Heart right ventricle (tissue), 16 donors: ENCODE data around the gene FOXJ3. TPM values are rescaled to one million over a fixed set of nuclear protein-coding genes. Genes with fewer than 3 reads are reported as not detected.

Experiments used
- ATAC-seq, 8 donors: fragments of 200-7000 bp; cut with Tn5 transposase; one replicate each; pipeline ENCODE4 v1.9.1; 2020; ENCODE audit warnings: mild to moderate bottlenecking in 8 of 8, moderate library complexity in 8 of 8, moderate number of reproducible peaks in 1 of 8
- DNase-seq, 2 donors: peaks; one replicate each; pipeline ENCODE4 v3.0.0-alpha.2; 2020
- H3K27ac ChIP-seq, 10 donors: fragments of 200-600 bp; sonication (generic) in 2 of 10; one replicate each; pipeline versions ENCODE4 v1.5.0 to v1.8.0; 2020 to 2022; ENCODE audit warnings: mild to moderate bottlenecking in 3 of 10
- H3K27me3 ChIP-seq, 7 donors: fragments of 200-600 bp; one replicate each; pipeline ENCODE4 v1.8.0; 2021 to 2022; ENCODE audit warnings: mild to moderate bottlenecking in 2 of 7
- H3K36me3 ChIP-seq, 9 donors: fragments of 200-600 bp; sonication (generic) in 1 of 9; one replicate each; pipeline versions ENCODE4 v1.5.0 to v1.8.0; 2020 to 2022; ENCODE audit warnings: mild to moderate bottlenecking in 2 of 9
- H3K4me1 ChIP-seq, 9 donors: fragments of 200-600 bp; sonication (generic) in 1 of 9; one replicate each; pipeline versions ENCODE4 v1.5.0 to v1.8.0; 2020 to 2022; ENCODE audit warnings: mild to moderate bottlenecking in 4 of 9
- H3K4me3 ChIP-seq, 10 donors: fragments of 200-600 bp; sonication (generic) in 2 of 10; one replicate each; pipeline versions ENCODE4 v1.5.0 to v1.8.0; 2020 to 2022; ENCODE audit warnings: mild to moderate bottlenecking in 7 of 10, moderate library complexity in 2 of 10
- H3K9me3 ChIP-seq, 11 donors: fragments of 200-600 bp in 10 of 11; sonication (generic) in 2 of 11; one replicate each; pipeline versions ENCODE4 v1.5.0 to v1.8.0; 2013 to 2022; ENCODE audit warnings: mild to moderate bottlenecking in 2 of 11, control low read depth in 1 of 11, moderate library complexity in 1 of 11
- CTCF ChIP-seq, 9 donors: fragments of 200-600 bp; sonication (generic) in 2 of 9; IDR thresholded peaks; one replicate each; pipeline versions ENCODE4 v1.5.0 to v1.8.0; 2021 to 2022; ENCODE audit warnings: antibody characterized with exemption in 9 of 9, mild to moderate bottlenecking in 5 of 9, moderate library complexity in 1 of 9
- WGBS, 2 donors: extraction: QIAGEN DNeasy Blood & Tissue Kit; methylation state at CpG; one replicate each; pipeline ENCODE4 v1.1.7; 2013; ENCODE audit warnings: inconsistent platforms in 1 of 2; 5-methylcytosine and 5-hydroxymethylcytosine counted together
- intact Hi-C, 10 donors: fragments of 100-400 bp; cut with DNase I; formaldehyde crosslinking; loops; one replicate each; pipeline versions ENCODE4 v1.11.1 to v1.14.2; 2022
- polyA plus RNA-seq, 2 donors: library from polyadenylated mRNA; stranded (reverse); fragments of 200-250 nt; gene quantifications; one replicate each; pipeline ENCODE4 v1.2.3, GENCODE V29; 2013
- total RNA-seq, 10 donors: library from RNA; stranded (reverse); fragmentation: NEBNext Ultra II Directional in 3 of 10; extraction: Animal tissue kit (Norgen Biotek cat#: 25700) in 3 of 10; gene quantifications; one replicate each; pipeline versions ENCODE4 v1.2.1 to v1.2.4, GENCODE V29; 2021 to 2023
- donor health status: Arrhythmogenic right ventricular cardiomyopathy.
- donor health status: ischemic (EF 13 %, LVEDD 7.1; RV severe dilation, severe dysfunction).
- donor health status: healthy with polysubstance abuse.
- donor health status: DM: no; HTN: yes; CAD: no.
- donor health status: DM: no; HTN: no; CAD: no.
- donor health status: ischemic (EF 25% LVEDD 6.9; RV normal size, moderate dysfunction).
- donor health status: ischemic (EF 25% LVEDD 5.7; RV mildly dilated, moderate dysfunction).
- donor health status: healthy.
- donor health status: DM: yes; HTN: yes; CAD: no.
- donor health status: Ischemic cardiomyopathy.
- donor health status: ischemic (EF 35%, LVEDD 5.7; RV mildly dilated, moderate dysfunction).
- donor health status: nonischemic (EF 11% LVEDD 7.7; RV severe dilation, severe dysfunction).
- donor health status: DM: yes; HTN: yes; CAD: no.
- donor health status: PGD.
- donor health status: ischemic (EF 29% LVEDD 5.4; RV normal size, mild dysfunction).
- donor health status: nonischemic (EF 23%, LVEDD 6.1; RV moderate dilation, normal function).

The FOXJ3 gene
- total and polyA plus RNA-seq, 12 donors = 9.6 to 50.0 (median 40.7) TPM

- no peaks in the 10 kb centered on the region for H3K9me3 ChIP-seq
- peaks cover 0 to 76% (median 59%) of the 10 kb centered on the region in 9 donors for H3K4me1 ChIP-seq
- no peak overlapping the region for H3K4me3 ChIP-seq
- H3K27me3 ChIP-seq = no peaks in the 10 kb centered on the region
- TF ChIP-seq CTCF (IDR thresholded peaks at IDR 0.05) = no peak
- no peak for DNase-seq
- no peak overlapping the region for H3K27ac ChIP-seq
- peaks cover 0 to 16% (median 0%) of the 10 kb centered on the region in 9 donors for H3K36me3 ChIP-seq
- ATAC-seq = no peak
- intact Hi-C loops = no loop called here
- 93 to 98% methylated on average over 3 of the region's 3 CpGs for WGBS, 2 donors
Observed at GRCh38 chr1:42313970-42314369, 21.1 kb downstream of the FOXJ3 start.

GRCh38 chr1:42312576-42313212, 22.3 kb downstream of the FOXJ3 start:
- Histone ChIP-seq H3K4me3 (no peak overlapping the region), H3K4me1 (peaks cover 0 to 63% (median 53%) of the 10 kb centered on the region in 9 donors), H3K9me3 (no peaks in the 10 kb centered on the region), H3K27ac (no peak overlapping the region), H3K27me3 (no peaks in the 10 kb centered on the region), H3K36me3 (peaks cover 0 to 23% (median 1%) of the 10 kb centered on the region in 9 donors)
- WGBS, 2 donors = 57 to 67% methylated on average over 7 of the region's 7 CpGs
- no peak for TF ChIP-seq CTCF (IDR thresholded peaks at IDR 0.05)
- ATAC-seq (peak in 1 of 8 donors; percentile 22), DNase-seq (no peak)
- intact Hi-C loops = no loop called here

GRCh38 chr1:42311897-42312296, 23.1 kb downstream of the FOXJ3 start:
- 93 to 96% methylated on average over 4 of the region's 4 CpGs for WGBS, 2 donors
- intact Hi-C loops = no loop called here
- Histone ChIP-seq H3K9me3 (no peaks in the 10 kb centered on the region), H3K27me3 (no peaks in the 10 kb centered on the region), H3K36me3 (peaks cover 0 to 23% (median 7%) of the 10 kb centered on the region in 9 donors), H3K27ac (no peak overlapping the region), H3K4me1 (peaks cover 0 to 57% (median 48%) of the 10 kb centered on the region in 9 donors), H3K4me3 (no peak overlapping the region)
- no peak for DNase-seq
- no peak for ATAC-seq
- TF ChIP-seq CTCF (IDR thresholded peaks at IDR 0.05) = no peak

GRCh38 chr1:42311138-42311537, 23.9 kb downstream of the FOXJ3 start:
- ATAC-seq (no peak), DNase-seq (no peak)
- Histone ChIP-seq H3K4me1 (peaks cover 0 to 51% (median 43%) of the 10 kb centered on the region in 9 donors), H3K9me3 (no peaks in the 10 kb centered on the region), H3K27me3 (no peaks in the 10 kb centered on the region), H3K27ac (no peak overlapping the region), H3K4me3 (no peak overlapping the region), H3K36me3 (peaks cover 0 to 23% (median 7%) of the 10 kb centered on the region in 9 donors)
- 0 to 24% methylated on average over 1 of the region's 1 CpG for WGBS, 2 donors
- intact Hi-C loops = no loop called here
- TF ChIP-seq CTCF (IDR thresholded peaks at IDR 0.05) = no peak
